ENCODE measurements around the gene C1QA. TPM values are rescaled to one million over a fixed set of nuclear protein-coding genes. Genes with fewer than 3 reads are reported as not detected.
A peak's percentile ranks its signal among the peaks of the same experiment; 100 is the strongest.

The C1QA gene
- total and polyA plus RNA-seq, 4 experiments from 2014 or later, result 1.2 to 2.2 TPM; not detected in 2

GRCh38 chr1:22635436-22635835, 992 bp upstream of the C1QA start:
- ChIA-PET POLR2A (ENCODE audit: partially characterized antibody) (no interaction called here), CTCF (ENCODE audit: partially characterized antibody) (no interaction called here)
- Mint-ChIP-seq H3K36me3 (no peaks in the 10 kb centered on the region), H3K27ac (no peak overlapping the region), H3K4me3 (no peak overlapping the region), H3K27me3 (peaks cover 13 to 23% of the 10 kb centered on the region in 2 donors), H3K4me1 (no peaks in the 10 kb centered on the region), H3K9me3 (no peaks in the 10 kb centered on the region)
- Histone ChIP-seq H3K36me3 (ENCODE audit: insufficient read depth, low read length) (no peaks in the 10 kb centered on the region), H3K4me3 (ENCODE audit: low read length in 2 of 2) (no peak overlapping the region), H3K4me1 (ENCODE audit: insufficient read depth, low read length) (no peaks in the 10 kb centered on the region), H3K27ac (ENCODE audit: low read depth, low read length) (no peak overlapping the region), H3K9me3 (ENCODE audit: control insufficient read depth in 1 of 2, low read length in 2 of 2) (no peaks in the 10 kb centered on the region), H3K27me3 (ENCODE audit: insufficient read depth, low read length) (no peaks in the 10 kb centered on the region)
- DNase-seq, result no peak
- intact Hi-C loops (cut with micrococcal nuclease), result no loop called here

- intact Hi-C loops (cut with micrococcal nuclease), result no loop called here
Observed at GRCh38 chr1:22636927-22637326, 499 bp downstream of the C1QA start.

GRCh38 chr1:22637907-22638445, 1.5 kb downstream of the C1QA start:
- no peak overlapping the region for H3K27ac ChIP-seq (ENCODE audit: low read depth, low read length)
- ChIA-PET POLR2A (ENCODE audit: partially characterized antibody) (no interaction called here), CTCF (ENCODE audit: partially characterized antibody) (no interaction called here)
- peaks cover 5% of the 10 kb centered on the region for H3K27me3 ChIP-seq (ENCODE audit: insufficient read depth, low read length)
- Mint-ChIP-seq H3K27ac (no peak overlapping the region), H3K9me3 (no peaks in the 10 kb centered on the region), H3K27me3 (peaks cover 12 to 22% of the 10 kb centered on the region in 2 donors), H3K4me3 (no peak overlapping the region), H3K4me1 (no peaks in the 10 kb centered on the region), H3K36me3 (no peaks in the 10 kb centered on the region)
- no peaks in the 10 kb centered on the region for H3K9me3 ChIP-seq (ENCODE audit: control insufficient read depth in 1 of 2, low read length in 2 of 2)
- H3K36me3 ChIP-seq (ENCODE audit: insufficient read depth, low read length), result no peaks in the 10 kb centered on the region
- H3K4me3 ChIP-seq (ENCODE audit: low read length in 2 of 2), result no peak overlapping the region
- H3K4me1 ChIP-seq (ENCODE audit: insufficient read depth, low read length), result peaks cover 5% of the 10 kb centered on the region
- intact Hi-C loops (cut with micrococcal nuclease), result no loop called here
- DNase-seq, result no peak

More at GRCh38 chr1:22636927-22637326, 499 bp downstream of the C1QA start:
- ChIA-PET POLR2A (ENCODE audit: partially characterized antibody) (no interaction called here), CTCF (ENCODE audit: partially characterized antibody) (no interaction called here)
- H3K4me1 ChIP-seq (ENCODE audit: insufficient read depth, low read length), result peaks cover 4% of the 10 kb centered on the region
- H3K27ac Mint-ChIP-seq, result no peak overlapping the region
- no peak overlapping the region for H3K27ac ChIP-seq (ENCODE audit: low read depth, low read length)
- H3K9me3 Mint-ChIP-seq, result no peaks in the 10 kb centered on the region
- no peaks in the 10 kb centered on the region for H3K27me3 ChIP-seq (ENCODE audit: insufficient read depth, low read length)
- no peak for DNase-seq
- no peak overlapping the region for H3K4me3 ChIP-seq (ENCODE audit: low read length in 2 of 2)
- H3K9me3 ChIP-seq (ENCODE audit: control insufficient read depth in 1 of 2, low read length in 2 of 2), result no peaks in the 10 kb centered on the region
- H3K4me1 Mint-ChIP-seq, result no peaks in the 10 kb centered on the region
- no peaks in the 10 kb centered on the region for H3K36me3 ChIP-seq (ENCODE audit: insufficient read depth, low read length)
- no peak overlapping the region for H3K4me3 Mint-ChIP-seq
- H3K36me3 Mint-ChIP-seq, result no peaks in the 10 kb centered on the region
- H3K27me3 Mint-ChIP-seq, result peaks cover 12 to 21% of the 10 kb centered on the region in 2 donors

GRCh38 chr1:22638476-22639234, 2.2 kb downstream of the C1QA start:
- POLR2A ChIA-PET (ENCODE audit: partially characterized antibody), result no interaction called here
- no peaks in the 10 kb centered on the region for H3K36me3 ChIP-seq (ENCODE audit: insufficient read depth, low read length)
- H3K4me3 Mint-ChIP-seq, result no peak overlapping the region
- H3K36me3 Mint-ChIP-seq, result no peaks in the 10 kb centered on the region
- H3K27me3 Mint-ChIP-seq, result peaks cover 12 to 23% of the 10 kb centered on the region in 2 donors
- peaks cover 5% of the 10 kb centered on the region for H3K4me1 ChIP-seq (ENCODE audit: insufficient read depth, low read length)
- H3K27ac Mint-ChIP-seq, result no peak overlapping the region
- DNase-seq, result no peak
- H3K9me3 Mint-ChIP-seq, result no peaks in the 10 kb centered on the region
- peaks cover 5% of the 10 kb centered on the region for H3K27me3 ChIP-seq (ENCODE audit: insufficient read depth, low read length)
- H3K4me3 ChIP-seq (ENCODE audit: low read length in 2 of 2), result no peak overlapping the region
- H3K27ac ChIP-seq (ENCODE audit: low read depth, low read length), result no peak overlapping the region
- H3K9me3 ChIP-seq (ENCODE audit: control insufficient read depth in 1 of 2, low read length in 2 of 2), result no peaks in the 10 kb centered on the region
- CTCF ChIA-PET (ENCODE audit: partially characterized antibody), result no interaction called here
- H3K4me1 Mint-ChIP-seq, result no peaks in the 10 kb centered on the region
- intact Hi-C loops (cut with micrococcal nuclease), result no loop called here

- ChIA-PET POLR2A (ENCODE audit: partially characterized antibody) (no interaction called here), CTCF (ENCODE audit: partially characterized antibody) (interaction anchor here (0.7 kb wide), 1 partner anchor 225 kb away, joined by 3 read pairs; no protein-coding TSS in a partner anchor)
- peaks cover 12 to 23% of the 10 kb centered on the region in 2 donors for H3K27me3 Mint-ChIP-seq
- Histone ChIP-seq H3K4me3 (ENCODE audit: low read length in 2 of 2) (no peak overlapping the region), H3K4me1 (ENCODE audit: insufficient read depth, low read length) (peaks cover 5% of the 10 kb centered on the region), H3K27ac (ENCODE audit: low read depth, low read length) (no peak overlapping the region), H3K9me3 (ENCODE audit: control insufficient read depth in 1 of 2, low read length in 2 of 2) (no peaks in the 10 kb centered on the region), H3K27me3 (ENCODE audit: insufficient read depth, low read length) (peaks cover 5% of the 10 kb centered on the region), H3K36me3 (ENCODE audit: insufficient read depth, low read length) (no peaks in the 10 kb centered on the region)
- no peaks in the 10 kb centered on the region for H3K9me3 Mint-ChIP-seq
- no peak overlapping the region for H3K4me3 Mint-ChIP-seq
- no peak for DNase-seq
- no peak overlapping the region for H3K27ac Mint-ChIP-seq
- no peaks in the 10 kb centered on the region for H3K36me3 Mint-ChIP-seq
- no peaks in the 10 kb centered on the region for H3K4me1 Mint-ChIP-seq
- intact Hi-C loops (cut with micrococcal nuclease), result no loop called here
Observed at GRCh38 chr1:22639286-22639685, 2.9 kb downstream of the C1QA start.

GRCh38 chr1:22641247-22641646, 4.8 kb downstream of the C1QA start:
- Mint-ChIP-seq H3K4me1 (no peaks in the 10 kb centered on the region), H3K4me3 (no peak overlapping the region), H3K36me3 (no peaks in the 10 kb centered on the region), H3K27me3 (peaks cover 8 to 26% of the 10 kb centered on the region in 2 donors), H3K9me3 (no peaks in the 10 kb centered on the region), H3K27ac (no peak overlapping the region)
- intact Hi-C loops (cut with micrococcal nuclease), result loop anchor here (5.0 kb wide), 1 partner anchor 509 kb away; no protein-coding TSS in a partner anchor
- Histone ChIP-seq H3K4me3 (ENCODE audit: low read length in 2 of 2) (no peak overlapping the region), H3K9me3 (ENCODE audit: control insufficient read depth in 1 of 2, low read length in 2 of 2) (no peaks in the 10 kb centered on the region), H3K36me3 (ENCODE audit: insufficient read depth, low read length) (no peaks in the 10 kb centered on the region), H3K27ac (ENCODE audit: low read depth, low read length) (no peak overlapping the region), H3K27me3 (ENCODE audit: insufficient read depth, low read length) (peaks cover 5% of the 10 kb centered on the region), H3K4me1 (ENCODE audit: insufficient read depth, low read length) (peaks cover 5% of the 10 kb centered on the region)
- DNase-seq, result no peak
- ChIA-PET CTCF (ENCODE audit: partially characterized antibody) (interaction anchor here (0.6 to 2.5 kb wide), 6 partner anchors 8 to 578 kb away, joined by 3 to 9 read pairs (median 4); no protein-coding TSS in a partner anchor), POLR2A (ENCODE audit: partially characterized antibody) (no interaction called here)

GRCh38 chr1:22641906-22642636, 5.6 kb downstream of the C1QA start:
- H3K4me1 ChIP-seq (ENCODE audit: insufficient read depth, low read length), result peaks cover 5% of the 10 kb centered on the region
- no peaks in the 10 kb centered on the region for H3K36me3 ChIP-seq (ENCODE audit: insufficient read depth, low read length)
- peaks cover 5% of the 10 kb centered on the region for H3K27me3 ChIP-seq (ENCODE audit: insufficient read depth, low read length)
- no peak overlapping the region for H3K27ac ChIP-seq (ENCODE audit: low read depth, low read length)
- POLR2A ChIA-PET (ENCODE audit: partially characterized antibody), result no interaction called here
- peak; percentile 44 to 62 (median 48) for DNase-seq
- Mint-ChIP-seq H3K27ac (peak overlapping the region in 1 of 7 donors; percentile 62), H3K9me3 (no peaks in the 10 kb centered on the region), H3K4me3 (no peak overlapping the region), H3K27me3 (peaks cover 6 to 21% of the 10 kb centered on the region in 2 donors), H3K4me1 (no peaks in the 10 kb centered on the region), H3K36me3 (no peaks in the 10 kb centered on the region)
- H3K4me3 ChIP-seq (ENCODE audit: low read length in 2 of 2), result no peak overlapping the region
- no peaks in the 10 kb centered on the region for H3K9me3 ChIP-seq (ENCODE audit: control insufficient read depth in 1 of 2, low read length in 2 of 2)
- intact Hi-C loops (cut with micrococcal nuclease), result loop anchor here (5.0 kb wide), 1 partner anchor 510 kb away; no protein-coding TSS in a partner anchor
- CTCF ChIA-PET (ENCODE audit: partially characterized antibody), result interaction anchor here (0.6 to 2.5 kb wide), 9 partner anchors 9 to 579 kb away, joined by 3 to 9 read pairs (median 3); no protein-coding TSS in a partner anchor
